Pancreas (tissue), 10 donors: Measurements from ENCODE around the gene SAMHD1. TPM values are rescaled to one million over a fixed set of nuclear protein-coding genes. Genes with fewer than 3 reads are reported as not detected.
"Not testable (repeated sequence)": the region's sequence is repeated elsewhere in the genome, so short reads cannot be mapped to it uniquely, and the experiment has no call there.

Experiments
- ATAC-seq, 4 donors: fragments of 200-7000 bp; cut with Tn5 transposase; one replicate each; pipeline versions ENCODE4 v1.8.0 to v1.9.1; 2020; ENCODE audit warnings: mild to moderate bottlenecking in 4 of 4, moderate library complexity in 4 of 4
- DNase-seq, 6 donors: peaks; one replicate each; pipeline ENCODE4 v3.0.0-alpha.2; 2020
- FAIRE-seq: peaks from 2 replicates; lab custom pipeline; 2012; peaks lifted over from hg19 to GRCh38; lab: Jason Lieb, UNC
- H3K27ac ChIP-seq, 4 donors: fragments of 200-600 bp; sonication (generic); 1 replicate in 3 of 4; 2 replicates in 1 of 4; pipeline versions ENCODE4 v1.5.0 to v1.8.0; 2020
- H3K27me3 ChIP-seq, 4 donors: fragments of 200-600 bp; one replicate each; pipeline ENCODE4 v1.8.0; 2021
- H3K36me3 ChIP-seq, 3 donors: fragments of 200-600 bp; sonication (generic) in 1 of 3; one replicate each; pipeline versions ENCODE4 v1.5.0 to v1.8.0; 2020 to 2021
- H3K4me1 ChIP-seq, 3 donors: fragments of 200-600 bp; one replicate each; pipeline ENCODE4 v1.8.0; 2021
- H3K4me3 ChIP-seq, 4 donors: fragments of 200-600 bp; sonication (generic) in 2 of 4; one replicate each; pipeline versions ENCODE4 v1.5.0 to v1.8.0; 2020 to 2021
- H3K9me3 ChIP-seq, 4 donors: fragments of 200-600 bp; one replicate each; pipeline ENCODE4 v1.8.0; 2021
- CTCF ChIP-seq, 4 donors: fragments of 200-600 bp; sonication (generic) in 3 of 4; IDR thresholded peaks; one replicate each; pipeline versions ENCODE4 v1.5.0 to v1.8.0; 2021; ENCODE audit warnings: antibody characterized with exemption in 4 of 4
- WGBS, 2 donors: extraction: QIAGEN DNeasy Blood & Tissue Kit; methylation state at CpG; one replicate each; pipeline ENCODE4 v1.1.7; 2013; 5-methylcytosine and 5-hydroxymethylcytosine counted together
- intact Hi-C, 3 donors: fragments of 100-400 bp; cut with DNase I; formaldehyde crosslinking; loops; one replicate each; pipeline versions ENCODE4 v1.11.1 to v1.14.2; 2022
- polyA plus RNA-seq, 2 donors: library from polyadenylated mRNA; stranded (reverse); fragments of 200-250 nt; gene quantifications; one replicate each; pipeline ENCODE4 v1.2.3, GENCODE V29; 2013
- total RNA-seq, 6 donors: library from RNA; stranded (reverse); fragmentation: NEBNext Ultra II Directional in 4 of 6; extraction: Animal tissue kit (Norgen Biotek cat#: 25700) in 4 of 6; gene quantifications; one replicate each; pipeline versions ENCODE4 v1.2.1 to v1.2.4, GENCODE V29; 2021 to 2023
- donor health status: healthy with polysubstance abuse.
- donor health status: DM: no; HTN: no; CAD: no; lungs with moderate emphysema.
- donor health status: DM: no; HTN: no; CAD: no.
- donor health status: control.
- donor health status: control.
- donor health status: Bipolar disorder and iron deficiency.
- donor health status: DM: yes; HTN: yes; CAD: no.
- donor health status: DM: no; HTN: no; CAD: no.
- donor health status: DM: no; HTN: no; CAD: no.
- donor health status: DM: yes; HTN: yes; CAD: no.

Gene SAMHD1
- total and polyA plus RNA-seq, 8 donors, result 23.3 to 90.7 (median 49.0) TPM

GRCh38 chr20:36847009-36847709 is 104.3 kb downstream of the SAMHD1 start:
- FAIRE-seq (no peak), ATAC-seq (peak in 3 of 4 donors; percentile 43 to 67 (median 59)), DNase-seq (no peak)
- Histone ChIP-seq H3K27me3 (no peaks in the 10 kb centered on the region), H3K36me3 (no peaks in the 10 kb centered on the region), H3K27ac (peak overlapping the region in 1 of 4 donors; percentile 28), H3K9me3 (no peaks in the 10 kb centered on the region), H3K4me3 (no peak overlapping the region), H3K4me1 (no peaks in the 10 kb centered on the region)
- intact Hi-C loops, result no loop called here
- 80 to 82% methylated on average over 18 of the region's 18 CpGs for WGBS, 2 donors
- TF ChIP-seq CTCF (IDR thresholded peaks at IDR 0.05), result no peak

- Histone ChIP-seq H3K4me1 (no peaks in the 10 kb centered on the region), H3K36me3 (no peaks in the 10 kb centered on the region), H3K4me3 (no peak overlapping the region), H3K9me3 (no peaks in the 10 kb centered on the region), H3K27ac (no peak overlapping the region), H3K27me3 (no peaks in the 10 kb centered on the region)
- no peak for TF ChIP-seq CTCF (IDR thresholded peaks at IDR 0.05)
- intact Hi-C loops, result no loop called here
- FAIRE-seq, result no peak
- 88 to 92% methylated on average over 10 of the region's 10 CpGs for WGBS, 2 donors
- no peak for DNase-seq
- peak in 1 of 4 donors; percentile 29 for ATAC-seq
These were observed 106.1 kb downstream of the SAMHD1 start for GRCh38 chr20:36845288-36845971.

- H3K27ac ChIP-seq, FAIRE-seq, H3K4me3 ChIP-seq, ATAC-seq, intact Hi-C loops, H3K9me3 ChIP-seq, H3K36me3 ChIP-seq, H3K27me3 ChIP-seq, H3K4me1 ChIP-seq, DNase-seq: not testable (repeated sequence)
- 95 to 99% methylated on average over 9 of the region's 9 CpGs for WGBS, 2 donors
These were observed 110.5 kb downstream of the SAMHD1 start for GRCh38 chr20:36841030-36841429.

Other genes with a start within 250 kb of the SAMHD1 start
- gene NDRG3, start 205.6 kb downstream of the SAMHD1 start, total RNA-seq, result 10 to 100 TPM in 3 of 6 donors, 1 to 10 TPM in 3; 7.0 to 16.9 (median 8.9) TPM
- 10 to 100 TPM in 1 of 2 donors, 1 to 10 TPM in 1; 7.9 to 13.8 TPM for gene NDRG3, start 205.6 kb downstream of the SAMHD1 start, polyA plus RNA-seq
- 1 to 10 TPM; 1.9 to 3.8 (median 3.0) TPM for gene DSN1, start 177.9 kb downstream of the SAMHD1 start, total RNA-seq
- gene DSN1, start 177.9 kb downstream of the SAMHD1 start, polyA plus RNA-seq, result 1 to 10 TPM; 4.1 to 6.3 TPM
- under 1 TPM in 5 of 6 donors, not detected in 1; 0.25 to 0.41 (median 0.34) TPM for gene TLDC2, start 75.6 kb downstream of the SAMHD1 start, total RNA-seq
- under 1 TPM; 0.23 to 0.82 TPM for gene TLDC2, start 75.6 kb downstream of the SAMHD1 start, polyA plus RNA-seq
- 1 to 10 TPM; 2.5 to 4.3 (median 3.8) TPM for gene RBL1, start 144.3 kb upstream of the SAMHD1 start, total RNA-seq
- 1 to 10 TPM; 1.1 to 1.4 TPM for gene RBL1, start 144.3 kb upstream of the SAMHD1 start, polyA plus RNA-seq
- gene RPN2, start 227.6 kb upstream of the SAMHD1 start, total RNA-seq, result 100 to 1,000 TPM in 2 of 6 donors, 10 to 100 TPM in 4; 54.4 to 117 (median 87.6) TPM
- 10 to 100 TPM; 43.8 to 78.9 TPM for gene RPN2, start 227.6 kb upstream of the SAMHD1 start, polyA plus RNA-seq
- gene MROH8, start 227.8 kb upstream of the SAMHD1 start, total RNA-seq, result 1 to 10 TPM; 1.1 to 1.8 (median 1.4) TPM
- 1 to 10 TPM; 1.6 to 6.9 TPM for gene MROH8, start 227.8 kb upstream of the SAMHD1 start, polyA plus RNA-seq